ENCODE measurements around the gene IPPK. TPM values are rescaled to one million over a fixed set of nuclear protein-coding genes. Genes with fewer than 3 reads are reported as not detected.

IPPK gene
- total and polyA plus RNA-seq, 10 donors = 6.1 to 14.6 (median 11.5) TPM

DNA sequence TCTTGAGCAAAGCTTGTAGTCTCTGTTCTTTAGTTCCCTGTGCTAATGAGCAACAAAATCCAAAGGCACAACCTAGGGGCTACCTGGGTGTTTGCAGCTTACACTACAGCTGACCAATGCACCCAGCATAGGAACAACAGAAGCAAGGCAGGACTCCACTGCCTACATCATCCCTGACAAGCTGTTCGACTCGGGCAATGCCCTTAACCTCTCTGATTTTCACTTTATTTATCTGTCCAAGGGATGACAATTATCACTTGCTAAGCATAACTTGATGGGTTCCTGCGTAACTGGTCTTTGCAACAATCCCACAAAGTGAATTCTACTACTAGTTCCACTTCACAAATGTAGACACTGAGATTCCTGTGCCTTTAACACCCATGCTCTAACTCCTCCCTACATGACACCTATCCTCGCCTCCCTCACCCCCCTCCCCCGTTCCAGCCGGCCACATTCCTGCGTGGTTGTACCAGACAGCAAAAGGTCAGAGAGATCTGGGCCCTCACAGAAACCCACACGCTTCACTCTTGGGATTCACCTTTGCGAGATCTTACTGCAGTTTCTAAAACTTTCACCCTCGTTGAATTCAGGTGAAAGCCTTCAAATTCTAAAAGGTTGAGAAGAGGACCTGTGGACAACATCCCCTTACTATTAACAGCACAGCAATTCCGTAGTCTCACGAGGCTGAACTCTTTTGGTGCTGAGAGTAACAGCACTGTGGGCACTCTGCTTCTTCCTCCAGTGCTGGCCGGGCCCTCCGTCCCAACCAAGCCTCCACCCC lies 995 bp downstream of the IPPK start:
- intact Hi-C loops (cut with DNase I; ENCODE audit: low total_unique reads) = no loop called here
- H3K4me1 ChIP-seq = peaks cover 20 to 76% (median 53%) of the 10 kb centered on the region in 6 donors
- DNase-seq = peak; percentile 80
- 21 to 23% (median 22%) methylated on average over 14 of the region's 14 CpGs for WGBS, 5 donors
- TF ChIP-seq POLR2AphosphoS5 (IDR thresholded peaks at IDR 0.05) (no peak), POLR2A (IDR thresholded peaks at IDR 0.05) (no peak)
- TF ChIP-seq, protein P1, sequence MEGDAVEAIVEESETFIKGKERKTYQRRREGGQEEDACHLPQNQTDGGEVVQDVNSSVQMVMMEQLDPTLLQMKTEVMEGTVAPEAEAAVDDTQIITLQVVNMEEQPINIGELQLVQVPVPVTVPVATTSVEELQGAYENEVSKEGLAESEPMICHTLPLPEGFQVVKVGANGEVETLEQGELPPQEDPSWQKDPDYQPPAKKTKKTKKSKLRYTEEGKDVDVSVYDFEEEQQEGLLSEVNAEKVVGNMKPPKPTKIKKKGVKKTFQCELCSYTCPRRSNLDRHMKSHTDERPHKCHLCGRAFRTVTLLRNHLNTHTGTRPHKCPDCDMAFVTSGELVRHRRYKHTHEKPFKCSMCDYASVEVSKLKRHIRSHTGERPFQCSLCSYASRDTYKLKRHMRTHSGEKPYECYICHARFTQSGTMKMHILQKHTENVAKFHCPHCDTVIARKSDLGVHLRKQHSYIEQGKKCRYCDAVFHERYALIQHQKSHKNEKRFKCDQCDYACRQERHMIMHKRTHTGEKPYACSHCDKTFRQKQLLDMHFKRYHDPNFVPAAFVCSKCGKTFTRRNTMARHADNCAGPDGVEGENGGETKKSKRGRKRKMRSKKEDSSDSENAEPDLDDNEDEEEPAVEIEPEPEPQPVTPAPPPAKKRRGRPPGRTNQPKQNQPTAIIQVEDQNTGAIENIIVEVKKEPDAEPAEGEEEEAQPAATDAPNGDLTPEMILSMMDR (IDR thresholded peaks at IDR 0.05 in 8 of 11, conservative IDR thresholded peaks at IDR 0.05 in 3 of 11) = no peak
- no peaks in the 10 kb centered on the region for H3K9me3 ChIP-seq
- peak overlapping the region; percentile 80 to 98 (median 92) for H3K4me3 ChIP-seq
- H3K36me3 ChIP-seq = peaks cover 0 to 28% (median 10%) of the 10 kb centered on the region in 6 donors
- H3K27ac ChIP-seq = peak overlapping the region; percentile 79 to 96 (median 94)
- no peaks in the 10 kb centered on the region for H3K27me3 ChIP-seq (replicated peaks in 1 of 7)

DNA sequence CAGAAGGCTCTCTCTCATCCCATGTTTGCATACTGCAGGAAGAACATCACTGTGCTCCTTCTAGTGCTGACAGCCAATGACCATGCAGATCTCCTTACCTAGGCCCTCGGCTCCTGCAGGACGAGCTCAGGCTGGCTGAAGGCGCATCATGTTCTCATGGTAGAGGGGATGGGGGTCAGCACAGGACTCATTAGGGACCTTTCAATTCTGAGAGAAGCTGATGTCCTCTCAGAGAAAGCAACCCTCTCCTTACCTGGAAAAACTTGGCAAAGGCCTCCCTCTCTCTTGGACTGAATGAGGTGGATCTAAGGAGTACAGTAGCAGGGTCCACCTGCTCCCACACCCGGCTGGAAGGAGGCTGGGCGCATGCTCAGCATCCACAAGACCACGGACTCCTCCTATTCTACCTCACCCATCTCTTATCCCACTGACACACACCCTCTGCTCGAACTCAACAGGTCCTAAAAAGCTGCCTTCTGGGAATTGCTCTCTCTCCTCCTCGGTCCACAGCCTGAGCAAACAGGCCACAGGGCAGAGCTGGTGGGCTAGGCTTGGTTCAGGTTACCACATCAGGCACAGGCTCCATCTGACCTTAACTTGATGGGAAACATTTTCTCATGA lies 2.9 kb downstream of the IPPK start:
- WGBS, 5 donors = 84 to 95% (median 93%) methylated on average over 8 of the region's 8 CpGs
- TF ChIP-seq, protein P1 (IDR thresholded peaks at IDR 0.05 in 8 of 11, conservative IDR thresholded peaks at IDR 0.05 in 3 of 11) = no peak
- TF ChIP-seq POLR2AphosphoS5 (IDR thresholded peaks at IDR 0.05) (no peak), POLR2A (IDR thresholded peaks at IDR 0.05) (no peak)
- Histone ChIP-seq H3K27me3 (replicated peaks in 1 of 7) (no peaks in the 10 kb centered on the region), H3K27ac (no peak overlapping the region), H3K4me3 (no peak overlapping the region), H3K4me1 (peaks cover 20 to 81% (median 53%) of the 10 kb centered on the region in 6 donors), H3K9me3 (no peaks in the 10 kb centered on the region), H3K36me3 (peaks cover 0 to 46% (median 10%) of the 10 kb centered on the region in 6 donors)
- intact Hi-C loops (cut with DNase I; ENCODE audit: low total_unique reads) = no loop called here
- peak; percentile 56 for DNase-seq

DNA sequence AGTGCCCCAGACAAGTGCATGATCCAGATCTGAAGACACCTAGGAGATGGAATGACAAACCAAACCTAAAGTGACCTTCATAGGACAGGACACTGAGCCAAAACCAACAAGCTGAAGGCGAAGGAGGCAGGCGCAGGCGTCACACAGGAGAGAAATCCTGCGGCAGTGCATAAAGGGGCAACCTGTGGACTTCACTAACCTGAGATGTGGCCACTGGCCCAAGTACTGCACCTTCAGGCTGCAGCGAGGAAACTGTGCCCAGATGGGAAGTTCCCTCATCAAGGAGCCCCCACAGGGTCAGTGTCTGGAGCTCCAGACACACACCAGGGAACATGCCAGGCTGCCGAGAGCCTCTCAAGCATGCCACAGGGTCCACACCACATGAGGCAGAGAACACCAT lies 3.7 kb downstream of the IPPK start:
- H3K4me3 ChIP-seq = no peak overlapping the region
- peaks cover 16 to 80% (median 50%) of the 10 kb centered on the region in 6 donors for H3K4me1 ChIP-seq
- intact Hi-C loops (cut with DNase I; ENCODE audit: low total_unique reads) = no loop called here
- H3K27me3 ChIP-seq (replicated peaks in 1 of 7) = no peaks in the 10 kb centered on the region
- no peak overlapping the region for H3K27ac ChIP-seq
- 92 to 97% (median 94%) methylated on average over 4 to 6 of the region's 6 CpGs for WGBS, 5 donors
- peaks cover 0 to 54% (median 10%) of the 10 kb centered on the region in 6 donors for H3K36me3 ChIP-seq
- H3K9me3 ChIP-seq = no peaks in the 10 kb centered on the region
- TF ChIP-seq POLR2A (IDR thresholded peaks at IDR 0.05) (no peak), POLR2AphosphoS5 (IDR thresholded peaks at IDR 0.05) (no peak)
- TF ChIP-seq, protein P1 (IDR thresholded peaks at IDR 0.05 in 8 of 11, conservative IDR thresholded peaks at IDR 0.05 in 3 of 11) = no peak
- peak; percentile 56 for DNase-seq

DNA sequence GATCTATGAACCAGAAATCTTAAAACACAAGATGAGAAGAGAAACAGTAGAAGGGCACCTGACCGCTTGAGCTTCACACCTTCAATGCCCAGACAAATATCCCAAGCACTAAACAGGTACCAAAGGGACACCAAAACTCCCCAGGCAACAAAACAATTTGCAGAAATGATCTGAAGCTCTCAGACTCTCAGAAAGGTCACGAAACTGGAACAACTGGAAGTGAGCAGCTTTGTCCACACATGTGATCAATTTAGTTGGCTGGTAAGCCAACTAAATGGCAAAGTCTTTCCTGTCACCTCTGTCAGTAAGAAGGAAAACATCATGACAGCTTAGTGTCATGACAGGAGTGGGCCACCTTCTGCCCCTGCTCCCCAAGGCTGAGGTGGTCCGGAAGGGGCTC lies 4.1 kb downstream of the IPPK start:
- no peak for TF ChIP-seq POLR2A (IDR thresholded peaks at IDR 0.05)
- TF ChIP-seq POLR2AphosphoS5 (IDR thresholded peaks at IDR 0.05) = no peak
- TF ChIP-seq, protein P1 (IDR thresholded peaks at IDR 0.05 in 8 of 11, conservative IDR thresholded peaks at IDR 0.05 in 3 of 11) = no peak
- Histone ChIP-seq H3K27ac (no peak overlapping the region), H3K9me3 (no peaks in the 10 kb centered on the region), H3K27me3 (replicated peaks in 1 of 7) (no peaks in the 10 kb centered on the region), H3K4me1 (peaks cover 13 to 80% (median 48%) of the 10 kb centered on the region in 6 donors), H3K36me3 (peaks cover 0 to 56% (median 10%) of the 10 kb centered on the region in 6 donors), H3K4me3 (no peak overlapping the region)
- 86 to 93% (median 92%) methylated on average over 3 of the region's 3 CpGs for WGBS, 5 donors
- no peak for DNase-seq
- intact Hi-C loops (cut with DNase I; ENCODE audit: low total_unique reads) = no loop called here
